HEK293T (cell line): ENCODE results near the gene SH3PXD2B.

ENCODE experiments used
- CTCF ChIA-PET: fragments of 350-600 bp; formaldehyde crosslinking; extraction: SDS; loops from one replicate; lab custom pipeline; 2021; ENCODE audit warnings: antibody characterized with exemption, inconsistent platforms; lab: Yijun Ruan, JAX
- POLR2A ChIA-PET: fragments of 350-600 bp; formaldehyde crosslinking; extraction: SDS; loops from one replicate; lab custom pipeline; 2020; ENCODE audit warnings: antibody characterized with exemption, inconsistent platforms; lab: Yijun Ruan, JAX
- DNase-seq: peaks from one replicate; pipeline ENCODE4 v3.0.0; 2012; ENCODE audit warnings: mixed read lengths; ENCODE audit errors: extremely low spot score
- ARNT ChIP-seq: fragments of 450-650 bp; IDR thresholded peaks from 2 replicates; pipeline ENCODE4 v1.6.1; 2017; ENCODE audit warnings: mild to moderate bottlenecking
- BHLHE40 ChIP-seq: fragments of 450-650 bp; IDR thresholded peaks from 2 replicates; pipeline ENCODE4 v1.6.1; 2016; ENCODE audit warnings: mild to moderate bottlenecking, moderate library complexity, borderline replicate concordance
- CTBP1 ChIP-seq: fragments of 450-650 bp; IDR thresholded peaks from 2 replicates; pipeline ENCODE4 v1.6.1; 2016; ENCODE audit warnings: borderline replicate concordance
- ELF4 ChIP-seq: fragments of 450-650 bp; IDR thresholded peaks from 2 replicates; pipeline ENCODE4 v1.6.1; 2017; ENCODE audit warnings: antibody characterized with exemption
- FOXA1 ChIP-seq: fragments of 450-650 bp; IDR thresholded peaks from 2 replicates; pipeline ENCODE4 v1.6.1; 2016; ENCODE audit warnings: mild to moderate bottlenecking
- FOXK2 ChIP-seq: fragments of 450-650 bp; IDR thresholded peaks from 2 replicates; pipeline ENCODE4 v1.6.1; 2016; ENCODE audit warnings: mild to moderate bottlenecking
- FOXM1 ChIP-seq: fragments of 450-650 bp; IDR thresholded peaks from 2 replicates; pipeline ENCODE4 v1.6.1; 2017; ENCODE audit warnings: mild to moderate bottlenecking, borderline replicate concordance
- HDGF ChIP-seq: fragments of 450-650 bp; IDR thresholded peaks from 2 replicates; pipeline ENCODE4 v1.6.1; 2017; ENCODE audit warnings: antibody characterized with exemption, borderline replicate concordance
- L3MBTL2 ChIP-seq: fragments of 450-650 bp; conservative IDR thresholded peaks from 2 replicates; pipeline ENCODE4 v1.6.1; 2016; ENCODE audit warnings: mild to moderate bottlenecking
- LEF1 ChIP-seq: fragments of 450-650 bp; IDR thresholded peaks from 2 replicates; pipeline ENCODE4 v1.6.1; 2017; ENCODE audit warnings: mild to moderate bottlenecking, borderline replicate concordance
- NFRKB ChIP-seq: fragments of 450-650 bp; IDR thresholded peaks from 2 replicates; pipeline ENCODE4 v1.6.1; 2016; ENCODE audit warnings: mild to moderate bottlenecking, moderate library complexity
- PKNOX1 ChIP-seq: fragments of 450-650 bp; IDR thresholded peaks from 2 replicates; pipeline ENCODE4 v1.6.1; 2016
- SP1 ChIP-seq: fragments of 450-650 bp; IDR thresholded peaks from 2 replicates; pipeline ENCODE4 v1.6.1; 2017
- SUZ12 ChIP-seq: fragments of 450-650 bp; IDR thresholded peaks from 2 replicates; pipeline ENCODE4 v1.6.1; 2016; ENCODE audit warnings: mild to moderate bottlenecking
- TARDBP ChIP-seq: fragments of 450-650 bp; IDR thresholded peaks from 2 replicates; pipeline ENCODE4 v1.6.1; 2016
- ZNF384 ChIP-seq: fragments of 450-650 bp; IDR thresholded peaks from 2 replicates; pipeline ENCODE4 v1.6.1; 2016

The SH3PXD2B gene

GRCh38 chr5:172474293-172474692 is 20.0 kb upstream of the SH3PXD2B start:
- DNase-seq = no peak
- TF ChIP-seq ELF4 (no peak), CTBP1 (no peak), NFRKB (no peak), PKNOX1 (no peak), FOXK2 (no peak), TARDBP (no peak), L3MBTL2 (no peak), HDGF (no peak), SP1 (no peak), ARNT (no peak), FOXA1 (no peak)
- POLR2A ChIA-PET = no interaction called here
- CTCF ChIA-PET = interaction anchor here (1.5 to 1.9 kb wide), 2 partner anchors 219 to 223 kb away, joined by 3 to 11 read pairs; no protein-coding TSS in a partner anchor

DNA sequence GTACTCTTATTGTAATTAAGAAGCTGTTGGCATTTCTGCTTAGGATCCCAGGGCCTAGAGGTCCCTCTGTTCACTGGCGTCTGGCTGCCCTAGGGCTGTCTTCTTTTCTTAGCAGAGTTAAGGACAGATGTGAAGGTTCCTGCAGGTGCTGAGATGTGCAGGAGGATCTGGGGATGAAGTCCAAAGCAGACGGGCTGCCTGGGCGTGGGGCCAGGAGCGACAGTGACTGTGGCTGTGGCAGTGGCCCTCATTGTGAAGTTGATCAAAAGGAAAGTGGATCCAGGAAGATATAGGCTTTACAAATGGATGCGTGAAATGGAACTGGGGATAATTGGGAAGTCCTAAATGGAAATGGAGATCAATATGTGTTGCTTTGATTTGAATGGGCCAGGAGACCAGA is 19.1 kb upstream of the SH3PXD2B start:
- TF ChIP-seq ARNT (no peak), PKNOX1 (no peak), CTBP1 (no peak), HDGF (no peak), FOXM1 (no peak), SUZ12 (no peak), SP1 (no peak), FOXA1 (no peak), BHLHE40 (no peak), FOXK2 (no peak), ELF4 (no peak), L3MBTL2 (no peak), TARDBP (no peak), LEF1 (no peak), ZNF384 (no peak)
- POLR2A ChIA-PET = no interaction called here

GRCh38 chr5:172469697-172470096 is 15.4 kb upstream of the SH3PXD2B start:
- TF ChIP-seq CTBP1 = no peak
- TF ChIP-seq FOXM1 = no peak
- TF ChIP-seq FOXK2 = no peak
- TF ChIP-seq BHLHE40 = no peak
- no peak for TF ChIP-seq L3MBTL2
- no peak for TF ChIP-seq ELF4
- TF ChIP-seq NFRKB = no peak
- DNase-seq = no peak
- CTCF ChIA-PET = interaction anchor here (1.0 kb wide), 1 partner anchor 227 kb away, joined by 3 read pairs; no protein-coding TSS in a partner anchor
- POLR2A ChIA-PET = interaction anchor here (1.0 kb wide), 1 partner anchor 230 kb away, joined by 3 read pairs; no protein-coding TSS in a partner anchor

More for the DNA sequence above, 19.1 kb upstream of the SH3PXD2B start:
- CTCF ChIA-PET = interaction anchor here (0.9 to 1.9 kb wide), 3 partner anchors 12 to 224 kb away, joined by 3 to 11 read pairs (median 3); no protein-coding TSS in a partner anchor
- no peak for DNase-seq

GRCh38 chr5:172466062-172466461 is 11.7 kb upstream of the SH3PXD2B start:
- ChIA-PET POLR2A (no interaction called here), CTCF (interaction anchor here (0.5 kb wide), 1 partner anchor 866 kb away, joined by 3 read pairs; no protein-coding TSS in a partner anchor)
- no peak for DNase-seq
- TF ChIP-seq ZNF384 = no peak
- TF ChIP-seq FOXM1 = no peak
- no peak for TF ChIP-seq L3MBTL2
- TF ChIP-seq ARNT = no peak
- TF ChIP-seq NFRKB = no peak
- no peak for TF ChIP-seq TARDBP
- TF ChIP-seq FOXK2 = no peak
- TF ChIP-seq HDGF = no peak
- no peak for TF ChIP-seq CTBP1

DNA sequence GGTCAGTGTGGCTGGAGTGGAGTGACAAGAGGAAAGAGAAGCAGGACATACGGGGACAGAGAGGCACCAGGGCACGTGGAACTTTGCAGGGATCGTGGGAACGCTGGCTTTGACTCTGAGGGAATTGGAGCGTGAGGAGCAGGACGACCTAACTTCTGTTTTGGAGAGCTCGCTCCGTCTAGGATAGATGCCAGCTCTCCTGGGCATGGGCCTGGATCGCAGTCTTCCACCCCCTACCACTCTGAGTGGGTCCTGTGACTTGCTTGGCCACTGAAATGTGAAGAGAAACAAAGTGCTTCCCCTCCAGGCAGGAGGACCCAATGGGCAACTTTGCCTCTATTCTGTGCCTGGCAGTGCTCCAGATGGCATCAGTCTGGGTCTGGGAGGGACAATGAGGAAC is 8.7 kb upstream of the SH3PXD2B start:
- no peak for TF ChIP-seq FOXK2
- TF ChIP-seq BHLHE40 = no peak
- no peak for TF ChIP-seq NFRKB
- no peak for TF ChIP-seq ZNF384
- no peak for TF ChIP-seq ARNT
- ChIA-PET POLR2A (no interaction called here), CTCF (interaction anchor here (0.6 kb wide), 1 partner anchor 119 kb away, joined by 3 read pairs; no protein-coding TSS in a partner anchor)
- DNase-seq = no peak

DNA sequence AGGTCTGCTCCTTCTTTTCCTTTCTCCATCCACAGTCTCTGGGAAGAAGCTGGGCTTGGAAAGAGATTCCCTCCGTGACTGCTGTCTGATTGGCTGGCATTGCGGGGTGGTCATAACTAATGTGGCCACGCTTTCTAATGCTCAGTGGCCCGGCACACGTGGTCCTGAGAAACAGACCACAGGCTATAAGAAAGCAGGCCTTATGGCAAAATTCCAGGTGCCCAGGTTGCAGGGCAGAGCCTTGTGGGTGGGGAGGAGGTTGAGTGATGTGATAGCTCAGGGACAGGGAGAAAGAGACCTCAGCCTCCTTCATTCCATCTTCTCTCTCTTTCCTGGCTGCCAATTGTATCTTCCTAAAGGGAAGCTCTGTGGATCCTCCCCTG is 5.4 kb upstream of the SH3PXD2B start:
- ChIA-PET POLR2A (no interaction called here), CTCF (interaction anchor here (0.8 to 2.5 kb wide), 3 partner anchors 9 to 255 kb away, joined by 3 to 14 read pairs (median 5); no protein-coding TSS in a partner anchor)
- no peak for DNase-seq
- no peak for TF ChIP-seq SP1
- no peak for TF ChIP-seq LEF1
- no peak for TF ChIP-seq L3MBTL2
- no peak for TF ChIP-seq BHLHE40
- TF ChIP-seq HDGF = no peak
- TF ChIP-seq PKNOX1 = no peak
- no peak for TF ChIP-seq SUZ12
- no peak for TF ChIP-seq TARDBP
- no peak for TF ChIP-seq FOXK2
- TF ChIP-seq ELF4 = no peak
- no peak for TF ChIP-seq CTBP1
- no peak for TF ChIP-seq NFRKB
- no peak for TF ChIP-seq ZNF384
- no peak for TF ChIP-seq ARNT
